Measurements from ENCODE around the gene BRF1.

BRF1 gene

DNA sequence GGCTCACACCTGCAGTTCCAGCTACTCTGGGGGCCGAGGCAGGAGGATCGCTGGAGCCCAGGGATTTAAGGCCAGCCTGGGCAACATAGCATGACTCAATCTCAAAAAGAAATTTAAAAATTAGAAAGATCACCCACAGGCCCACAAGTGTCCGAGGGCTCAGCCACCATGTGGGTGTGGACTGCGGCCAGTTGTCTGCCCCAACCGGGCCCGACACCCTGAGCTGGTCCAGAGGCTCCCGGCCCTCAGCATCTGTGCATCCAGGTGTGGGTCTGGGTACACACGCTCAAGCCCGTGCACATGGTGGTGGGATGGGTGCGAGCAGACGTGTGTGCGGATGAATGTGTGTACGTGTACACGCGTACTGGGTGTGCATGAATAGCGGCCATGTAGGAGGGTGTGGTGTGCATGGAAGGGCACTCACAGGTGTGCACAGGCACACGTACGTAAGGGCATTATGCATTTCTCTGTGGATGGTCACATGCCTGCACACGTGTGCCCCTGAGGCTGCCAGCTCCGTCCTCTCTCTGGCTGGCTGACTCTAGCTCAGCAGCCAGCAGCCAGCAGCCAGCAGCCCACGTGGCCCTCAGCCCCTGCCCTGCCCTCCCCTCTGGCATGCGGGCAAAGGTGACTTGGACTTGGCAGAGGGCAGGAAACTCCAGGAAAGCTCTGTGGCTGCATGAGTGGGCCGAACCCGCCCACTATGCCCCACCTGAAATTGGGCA is 96.4 kb downstream of the BRF1 start:
- no peaks in the 10 kb centered on the region for H3K9me3 ChIP-seq (ENCODE audit: control insufficient read depth, low read length)
- H3K4me3 ChIP-seq (ENCODE audit: low read length): no peak overlapping the region
- peaks cover 41% of the 10 kb centered on the region for H3K4me1 ChIP-seq (ENCODE audit: control insufficient read depth, insufficient read depth, low read length)
- no peak overlapping the region for H3K9ac ChIP-seq (ENCODE audit: low read length)
- peaks cover 49% of the 10 kb centered on the region for H3K27me3 ChIP-seq (ENCODE audit: control insufficient read depth, insufficient read depth, low read length)
- no peaks in the 10 kb centered on the region for H3K36me3 ChIP-seq (ENCODE audit: control insufficient read depth, insufficient read depth, low read length)

DNA sequence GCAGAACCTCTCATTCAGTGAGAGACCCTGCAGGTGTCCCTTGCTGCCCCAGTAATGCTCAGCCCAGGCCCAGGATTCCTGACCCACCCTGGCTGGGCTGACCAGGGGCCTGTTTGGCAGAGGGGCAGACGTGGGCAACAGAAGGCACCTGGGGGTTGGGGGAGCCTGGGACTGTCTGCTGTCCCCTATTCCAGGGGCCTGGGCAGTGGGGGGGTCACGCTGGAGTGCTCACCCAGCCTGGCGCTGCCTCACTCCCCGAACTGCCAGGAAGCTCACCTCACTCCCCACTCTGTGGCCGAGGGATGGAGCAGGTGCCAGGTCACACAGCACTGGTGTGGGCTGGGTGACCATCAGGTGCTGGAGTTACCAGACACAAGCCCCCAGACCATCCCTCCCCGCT is 97.1 kb downstream of the BRF1 start:
- no peaks in the 10 kb centered on the region for H3K36me3 ChIP-seq (ENCODE audit: control insufficient read depth, insufficient read depth, low read length)
- H3K4me1 ChIP-seq (ENCODE audit: control insufficient read depth, insufficient read depth, low read length): peaks cover 41% of the 10 kb centered on the region
- no peak overlapping the region for H3K9ac ChIP-seq (ENCODE audit: low read length)
- H3K27me3 ChIP-seq (ENCODE audit: control insufficient read depth, insufficient read depth, low read length): peaks cover 56% of the 10 kb centered on the region
- H3K4me3 ChIP-seq (ENCODE audit: low read length): no peak overlapping the region
- H3K9me3 ChIP-seq (ENCODE audit: control insufficient read depth, low read length): no peaks in the 10 kb centered on the region

GRCh38 chr14:105203057-105203531 is 97.7 kb downstream of the BRF1 start:
- Histone ChIP-seq H3K4me1 (ENCODE audit: control insufficient read depth, insufficient read depth, low read length) (peaks cover 41% of the 10 kb centered on the region), H3K27me3 (ENCODE audit: control insufficient read depth, insufficient read depth, low read length) (peaks cover 62% of the 10 kb centered on the region)

DNA sequence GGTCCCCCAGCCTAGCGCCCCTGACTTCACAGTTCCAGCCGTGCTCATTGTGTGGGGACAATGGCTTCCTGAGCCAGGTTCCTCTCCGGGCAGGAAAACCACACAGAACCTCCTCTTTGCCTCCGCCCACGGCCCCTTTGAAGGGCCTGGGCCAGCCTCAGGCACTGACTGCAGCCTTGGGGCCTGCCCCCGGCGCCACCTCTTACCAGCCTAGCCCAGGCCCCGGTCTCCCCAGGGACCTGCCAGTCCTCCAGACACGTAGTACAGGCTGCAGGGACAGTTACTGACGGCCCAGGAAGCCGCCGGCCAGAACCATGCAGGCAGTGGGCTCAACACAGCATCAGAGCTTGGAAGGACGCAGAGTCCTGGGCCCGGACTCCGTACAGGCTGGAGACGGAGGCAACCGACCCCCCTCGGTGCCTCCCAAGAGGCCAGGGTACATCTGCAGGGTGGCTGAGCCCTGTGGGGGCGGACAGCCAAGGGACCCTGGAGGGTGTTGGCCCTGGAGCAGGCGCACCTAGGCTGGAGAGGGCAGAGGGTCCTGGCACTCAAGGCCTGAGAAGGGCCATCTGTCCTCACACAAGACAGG is 98.8 kb downstream of the BRF1 start:
- peaks cover 72% of the 10 kb centered on the region for H3K27me3 ChIP-seq (ENCODE audit: control insufficient read depth, insufficient read depth, low read length)
- no peak overlapping the region for H3K9ac ChIP-seq (ENCODE audit: low read length)
- H3K36me3 ChIP-seq (ENCODE audit: control insufficient read depth, insufficient read depth, low read length): no peaks in the 10 kb centered on the region
- H3K4me1 ChIP-seq (ENCODE audit: control insufficient read depth, insufficient read depth, low read length): peaks cover 40% of the 10 kb centered on the region
- H3K9me3 ChIP-seq (ENCODE audit: control insufficient read depth, low read length): no peaks in the 10 kb centered on the region
- H3K4me3 ChIP-seq (ENCODE audit: low read length): no peak overlapping the region

More at GRCh38 chr14:105203057-105203531, 97.7 kb downstream of the BRF1 start:
- Histone ChIP-seq H3K9ac (ENCODE audit: low read length) (peak overlapping the region; percentile 34), H3K36me3 (ENCODE audit: control insufficient read depth, insufficient read depth, low read length) (no peaks in the 10 kb centered on the region), H3K4me3 (ENCODE audit: low read length) (no peak overlapping the region), H3K9me3 (ENCODE audit: control insufficient read depth, low read length) (no peaks in the 10 kb centered on the region)

- Histone ChIP-seq H3K4me1 (ENCODE audit: control insufficient read depth, insufficient read depth, low read length) (peaks cover 36% of the 10 kb centered on the region), H3K4me3 (ENCODE audit: low read length) (no peak overlapping the region), H3K9ac (ENCODE audit: low read length) (no peak overlapping the region), H3K9me3 (ENCODE audit: control insufficient read depth, low read length) (no peaks in the 10 kb centered on the region), H3K27me3 (ENCODE audit: control insufficient read depth, insufficient read depth, low read length) (peaks cover 79% of the 10 kb centered on the region), H3K36me3 (ENCODE audit: control insufficient read depth, insufficient read depth, low read length) (no peaks in the 10 kb centered on the region)
These were observed 99.5 kb downstream of the BRF1 start for GRCh38 chr14:105201156-105201924.

DNA sequence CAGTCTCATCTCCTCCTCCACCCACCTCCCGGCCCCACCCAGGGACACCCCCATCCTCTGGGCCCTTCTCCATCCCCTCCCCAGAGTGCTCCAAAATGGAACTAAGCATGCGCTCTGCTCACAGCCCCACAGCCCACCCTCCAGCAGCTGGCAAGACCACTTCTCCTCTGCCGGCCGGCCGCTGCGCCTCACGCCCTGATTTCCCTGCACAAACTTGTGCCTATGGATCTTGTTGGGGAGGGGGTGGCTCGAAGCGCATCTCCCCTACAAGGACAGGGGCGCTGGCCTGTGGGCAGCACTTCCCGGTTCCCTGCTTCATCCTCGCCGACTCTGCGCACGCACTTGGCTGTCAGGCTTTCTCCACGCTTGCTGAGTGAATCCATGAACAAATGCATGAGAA is 100.2 kb downstream of the BRF1 start:
- Histone ChIP-seq H3K4me3 (ENCODE audit: low read length) (no peak overlapping the region), H3K27me3 (ENCODE audit: control insufficient read depth, insufficient read depth, low read length) (peaks cover 86% of the 10 kb centered on the region), H3K9ac (ENCODE audit: low read length) (no peak overlapping the region), H3K4me1 (ENCODE audit: control insufficient read depth, insufficient read depth, low read length) (peaks cover 33% of the 10 kb centered on the region), H3K9me3 (ENCODE audit: control insufficient read depth, low read length) (no peaks in the 10 kb centered on the region), H3K36me3 (ENCODE audit: control insufficient read depth, insufficient read depth, low read length) (no peaks in the 10 kb centered on the region)

DNA sequence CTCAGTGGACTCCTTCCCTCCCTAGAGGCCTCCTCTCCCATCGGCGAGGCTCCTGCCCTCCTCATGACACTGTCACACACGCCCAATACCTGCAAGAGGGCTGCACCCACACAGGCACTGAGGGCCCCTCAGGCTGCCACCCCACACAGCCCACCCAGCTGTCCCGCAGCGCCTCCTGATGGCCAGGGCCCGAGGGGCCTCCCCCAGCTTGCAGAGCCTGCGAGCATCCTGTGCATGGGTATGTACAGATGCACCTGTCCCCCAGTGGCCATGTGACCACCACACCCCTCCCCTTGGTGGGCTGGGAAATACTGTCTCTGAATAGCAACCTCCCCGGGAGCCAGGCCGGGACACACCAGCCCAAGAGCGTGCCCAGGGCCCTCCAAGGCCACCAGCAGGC is 100.7 kb downstream of the BRF1 start:
- no peak overlapping the region for H3K9ac ChIP-seq (ENCODE audit: low read length)
- peaks cover 28% of the 10 kb centered on the region for H3K4me1 ChIP-seq (ENCODE audit: control insufficient read depth, insufficient read depth, low read length)
- peaks cover 90% of the 10 kb centered on the region for H3K27me3 ChIP-seq (ENCODE audit: control insufficient read depth, insufficient read depth, low read length)
- no peaks in the 10 kb centered on the region for H3K36me3 ChIP-seq (ENCODE audit: control insufficient read depth, insufficient read depth, low read length)
- no peak overlapping the region for H3K4me3 ChIP-seq (ENCODE audit: low read length)
- no peaks in the 10 kb centered on the region for H3K9me3 ChIP-seq (ENCODE audit: control insufficient read depth, low read length)

GRCh38 chr14:105199093-105199492 is 101.7 kb downstream of the BRF1 start:
- Histone ChIP-seq H3K9ac (ENCODE audit: low read length) (no peak overlapping the region), H3K4me3 (ENCODE audit: low read length) (no peak overlapping the region), H3K9me3 (ENCODE audit: control insufficient read depth, low read length) (no peaks in the 10 kb centered on the region), H3K27me3 (ENCODE audit: control insufficient read depth, insufficient read depth, low read length) (peaks cover 94% of the 10 kb centered on the region), H3K36me3 (ENCODE audit: control insufficient read depth, insufficient read depth, low read length) (no peaks in the 10 kb centered on the region), H3K4me1 (ENCODE audit: control insufficient read depth, insufficient read depth, low read length) (peaks cover 18% of the 10 kb centered on the region)

GRCh38 chr14:105198588-105198987 is 102.2 kb downstream of the BRF1 start:
- Histone ChIP-seq H3K4me1 (ENCODE audit: control insufficient read depth, insufficient read depth, low read length) (peaks cover 15% of the 10 kb centered on the region), H3K27me3 (ENCODE audit: control insufficient read depth, insufficient read depth, low read length) (peaks cover 94% of the 10 kb centered on the region), H3K36me3 (ENCODE audit: control insufficient read depth, insufficient read depth, low read length) (no peaks in the 10 kb centered on the region), H3K9me3 (ENCODE audit: control insufficient read depth, low read length) (no peaks in the 10 kb centered on the region), H3K4me3 (ENCODE audit: low read length) (no peak overlapping the region), H3K9ac (ENCODE audit: low read length) (no peak overlapping the region)

- peaks cover 93% of the 10 kb centered on the region for H3K27me3 ChIP-seq (ENCODE audit: control insufficient read depth, insufficient read depth, low read length)
- H3K4me1 ChIP-seq (ENCODE audit: control insufficient read depth, insufficient read depth, low read length): peaks cover 8% of the 10 kb centered on the region
- H3K9ac ChIP-seq (ENCODE audit: low read length): no peak overlapping the region
- H3K4me3 ChIP-seq (ENCODE audit: low read length): no peak overlapping the region
- no peaks in the 10 kb centered on the region for H3K9me3 ChIP-seq (ENCODE audit: control insufficient read depth, low read length)
- no peaks in the 10 kb centered on the region for H3K36me3 ChIP-seq (ENCODE audit: control insufficient read depth, insufficient read depth, low read length)
These were observed 103.6 kb downstream of the BRF1 start for GRCh38 chr14:105197211-105197641.

DNA sequence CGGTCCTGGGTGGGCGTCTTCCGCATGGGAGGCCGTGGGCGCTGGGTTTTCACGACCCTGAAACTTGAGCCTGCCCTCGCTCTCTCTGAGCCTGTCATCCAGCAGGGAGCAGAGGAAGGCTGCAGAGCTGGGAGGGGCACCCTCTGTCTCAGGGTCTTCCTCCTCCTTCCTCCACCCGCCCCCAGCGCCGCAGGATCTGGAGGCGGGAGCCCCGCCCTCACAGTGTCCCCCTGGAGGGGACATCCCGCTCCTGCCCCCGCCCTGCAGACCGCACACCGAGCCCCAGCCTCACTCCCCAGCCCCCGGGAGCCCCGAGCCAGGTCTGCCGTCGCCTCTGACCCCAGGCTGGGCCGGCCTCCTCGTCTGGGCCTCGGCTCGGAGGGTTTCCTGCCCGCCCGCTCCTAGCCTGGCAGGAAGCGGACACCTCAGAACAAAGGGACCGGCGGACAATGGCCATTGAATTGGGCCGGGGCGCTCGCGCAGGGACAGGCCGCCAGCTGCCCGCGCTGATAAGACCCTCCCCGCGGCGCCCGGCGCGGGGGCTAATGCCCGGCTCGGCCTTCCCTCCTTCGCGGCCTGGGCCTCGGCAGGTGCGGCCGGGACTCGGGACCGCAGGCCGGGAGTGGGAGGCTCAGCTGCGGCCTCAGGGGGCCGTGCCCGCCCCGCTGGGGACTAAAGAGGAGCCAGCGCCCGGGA is 104.4 kb downstream of the BRF1 start:
- H3K4me3 ChIP-seq (ENCODE audit: low read length): no peak overlapping the region

More for the DNA sequence above, 104.4 kb downstream of the BRF1 start:
- no peak overlapping the region for H3K9ac ChIP-seq (ENCODE audit: low read length)
- H3K9me3 ChIP-seq (ENCODE audit: control insufficient read depth, low read length): no peaks in the 10 kb centered on the region
- peaks cover 1% of the 10 kb centered on the region for H3K4me1 ChIP-seq (ENCODE audit: control insufficient read depth, insufficient read depth, low read length)
- H3K27me3 ChIP-seq (ENCODE audit: control insufficient read depth, insufficient read depth, low read length): peaks cover 85% of the 10 kb centered on the region
- no peaks in the 10 kb centered on the region for H3K36me3 ChIP-seq (ENCODE audit: control insufficient read depth, insufficient read depth, low read length)

Measured in mucosa of stomach (tissue), 1 donor.